GM12878 (cell line): ENCODE results near the gene KCNQ1OT1. TPM values are rescaled to one million over a fixed set of nuclear protein-coding genes. Genes with fewer than 3 reads are reported as not detected.

Experiments used
- ATAC-seq: fragments of 200-7000 bp; cut with Tn5 transposase; 3 replicates; pipeline ENCODE4 v1.9.1; 2020; ENCODE audit warnings: mild to moderate bottlenecking, moderate library complexity
- BruUV-seq: library from RNA; stranded (reverse); fragments of 400-500 nt; replicated peaks from 2 replicates; lab custom pipeline; 2021; lab: Mats Ljungman, UMichigan
- CTCF ChIA-PET: fragments of 300-600 bp; sonication (Branson Sonifier 250); formaldehyde crosslinking; extraction: SDS; loops from one replicate; lab custom pipeline; 2021; ENCODE audit warnings: inconsistent platforms; lab: Yijun Ruan, JAX
- POLR2A ChIA-PET: fragments of 350-600 bp; formaldehyde crosslinking; extraction: SDS; loops from one replicate; lab custom pipeline; 2021; ENCODE audit warnings: inconsistent platforms; lab: Charles Lee
- RAD21 ChIA-PET: fragments of 300-600 bp; sonication (Branson Sonifier 250); formaldehyde crosslinking; loops from one replicate; lab custom pipeline; 2023; ENCODE audit warnings: antibody characterized with exemption; ENCODE audit not compliant: unreplicated experiment; lab: Charles Lee
- SMC1A ChIA-PET: fragments of 300-600 bp; sonication (Branson Sonifier 250); formaldehyde crosslinking; loops from one replicate; lab custom pipeline; 2023; ENCODE audit not compliant: unreplicated experiment, uncharacterized antibody; lab: Charles Lee
- DNase-seq: peaks from one replicate; pipeline ENCODE4 v3.0.0-alpha.2; 2011; ENCODE audit warnings: low read depth, low spot score
- FAIRE-seq: peaks from 3 replicates; lab custom pipeline; 2011; peaks lifted over from hg19 to GRCh38; lab: Jason Lieb, UNC
- H2AFZ ChIP-seq: 2 replicates; pipeline ENCODE4 v1.6.0; 2011; ENCODE audit warnings: low read depth, low read length, control low read depth; ENCODE audit not compliant: control insufficient read depth
- H3K27ac ChIP-seq: 2 replicates; pipeline ENCODE4 v1.5.1; 2011; ENCODE audit warnings: control low read depth; ENCODE audit not compliant: control insufficient read depth, insufficient read depth
- H3K27me3 ChIP-seq, 2 experiments: replicated peaks in 1 of 2; 2 replicates each; pipeline versions ENCODE4 v1.6.0 to v1.6.1; 2011; ENCODE audit warnings: low read length in 1 of 2; ENCODE audit not compliant: control insufficient read depth in 2 of 2, insufficient read depth in 2 of 2
- H3K36me3 ChIP-seq, 2 experiments: 2 replicates each; pipeline ENCODE4 v1.5.1; 2011; ENCODE audit warnings: low read length in 1 of 2; ENCODE audit not compliant: control insufficient read depth in 2 of 2, insufficient read depth in 2 of 2
- H3K4me1 ChIP-seq: 2 replicates; pipeline ENCODE4 v1.6.1; 2011; ENCODE audit warnings: mild to moderate bottlenecking, low read length, moderate library complexity, mixed read lengths; ENCODE audit not compliant: control insufficient read depth, insufficient read depth
- H3K4me2 ChIP-seq: 2 replicates; pipeline ENCODE4 v1.6.0; 2011; ENCODE audit warnings: control low read depth; ENCODE audit not compliant: control insufficient read depth, insufficient read depth
- H3K4me3 ChIP-seq: fragments of 200-600 bp; sonication (generic); 2 replicates; pipeline ENCODE4 v1.5.1; 2016
- H3K79me2 ChIP-seq: 2 replicates; pipeline ENCODE4 v1.6.0; 2011; ENCODE audit warnings: low read length; ENCODE audit not compliant: control insufficient read depth, insufficient read depth
- H3K9ac ChIP-seq: 2 replicates; pipeline ENCODE4 v1.8.0; 2011; ENCODE audit warnings: low read length, control low read depth, mixed read lengths; ENCODE audit not compliant: control insufficient read depth, insufficient read depth
- H3K9me3 ChIP-seq: replicated peaks from 3 replicates; pipeline ENCODE4 v1.5.1; 2011; ENCODE audit warnings: mild to moderate bottlenecking, low read length; ENCODE audit not compliant: control insufficient read depth, insufficient read depth
- H4K20me1 ChIP-seq: 2 replicates; pipeline ENCODE4 v1.6.0; 2011; ENCODE audit not compliant: control insufficient read depth, insufficient read depth
- ATF7 ChIP-seq: fragments of 450-650 bp; IDR thresholded peaks from 2 replicates; pipeline ENCODE4 v1.6.1; 2016; ENCODE audit warnings: low read depth, mild to moderate bottlenecking
- BACH1 ChIP-seq: fragments of 450-650 bp; IDR thresholded peaks from 2 replicates; pipeline ENCODE4 v1.6.1; 2017; ENCODE audit warnings: mild to moderate bottlenecking, borderline replicate concordance
- CBFB ChIP-seq: IDR thresholded peaks from 2 replicates; pipeline ENCODE4 v1.6.1; 2016; ENCODE audit warnings: antibody characterized with exemption, low read depth
- CBX3 ChIP-seq: fragments of 200-600 bp; sonication (generic); IDR thresholded peaks from 2 replicates; pipeline ENCODE4 v1.6.1; 2016; ENCODE audit warnings: low read depth, borderline replicate concordance
- CUX1 ChIP-seq: IDR thresholded peaks from 2 replicates; pipeline ENCODE4 v1.6.1; 2012; ENCODE audit warnings: improper control_type of control experiment, low read depth, low read length; ENCODE audit not compliant: insufficient replicate concordance
- IKZF1 ChIP-seq: fragments of 450-650 bp; conservative IDR thresholded peaks from 2 replicates; pipeline ENCODE4 v1.6.1; 2017; ENCODE audit warnings: antibody characterized with exemption, mild to moderate bottlenecking
- LARP7 ChIP-seq: fragments of 450-650 bp; IDR thresholded peaks from 2 replicates; pipeline ENCODE4 v1.6.1; 2017; ENCODE audit warnings: mild to moderate bottlenecking
- NFXL1 ChIP-seq: fragments of 450-650 bp; IDR thresholded peaks from 2 replicates; pipeline ENCODE4 v1.6.1; 2017; ENCODE audit warnings: antibody characterized with exemption, mild to moderate bottlenecking, borderline replicate concordance
- NFYA ChIP-seq: IDR thresholded peaks from 2 replicates; pipeline ENCODE4 v1.6.1; 2011; ENCODE audit warnings: low read depth, mild to moderate bottlenecking, low read length, improper control_type of control experiment, borderline replicate concordance
- NRF1 ChIP-seq: conservative IDR thresholded peaks from 2 replicates; pipeline ENCODE4 v1.6.1; 2011; ENCODE audit warnings: mild to moderate bottlenecking, low read depth, low read length, improper control_type of control experiment
- PBX3 ChIP-seq: IDR thresholded peaks from 2 replicates; pipeline ENCODE4 v1.6.1; 2011; ENCODE audit warnings: mild to moderate bottlenecking, low read depth, low read length, moderate library complexity; ENCODE audit not compliant: insufficient replicate concordance
- POLR2A ChIP-seq: IDR thresholded peaks from 2 replicates; pipeline ENCODE4 v1.6.1; 2011; ENCODE audit warnings: low read depth, mild to moderate bottlenecking, low read length
- RAD51 ChIP-seq: fragments of 450-650 bp; IDR thresholded peaks from 2 replicates; pipeline ENCODE4 v1.6.1; 2016; ENCODE audit warnings: moderate library complexity, mild to moderate bottlenecking, inconsistent platforms
- SMARCA5 ChIP-seq: fragments of 450-650 bp; IDR thresholded peaks from 2 replicates; pipeline ENCODE4 v1.6.1; 2017; ENCODE audit warnings: mild to moderate bottlenecking
- TBL1XR1 ChIP-seq: IDR thresholded peaks from 2 replicates; pipeline ENCODE4 v1.6.1; 2012; ENCODE audit warnings: low read depth, low read length, improper control_type of control experiment
- TCF12 ChIP-seq: IDR thresholded peaks from 2 replicates; pipeline ENCODE4 v1.6.1; 2011; ENCODE audit warnings: low read depth, mild to moderate bottlenecking, low read length
- TCF7 ChIP-seq: IDR thresholded peaks from 2 replicates; pipeline ENCODE4 v1.6.1; 2014; ENCODE audit warnings: antibody characterized with exemption, borderline replicate concordance
- WGBS: methylation state at CpG from one replicate; pipeline ENCODE4 v1.1.6; 2016; ENCODE audit warnings: low lambda C conversion rate; ENCODE audit not compliant: insufficient replicate concordance, insufficient coverage; ENCODE audit errors: missing lambda C conversion rate; 5-methylcytosine and 5-hydroxymethylcytosine counted together
- in situ Hi-C: fragments of 300-500 bp; cut with MboI; formaldehyde crosslinking; loops from 9 replicates; pipeline ENCODE4 v1.14.3; 2018; ENCODE audit warnings: mixed read lengths
- intact Hi-C: fragments of 100-400 bp; cut with micrococcal nuclease; formaldehyde crosslinking; loops from one replicate; pipeline ENCODE4 v1.14.2; 2022; ENCODE audit not compliant: unreplicated experiment
- polyA plus RNA-seq, 11 experiments: library from polyadenylated mRNA; depleted of rRNA in 4 of 11; unstranded in 6 of 11; stranded (reverse) in 5 of 11; fragments of >200 nt; fragmentation: Nextera tagmentation in 4 of 11; fragmentation: Illumina TruSeq in 1 of 11; extraction: Ambion mirVana in 4 of 11; extraction: Trizol in 1 of 11; gene quantifications; 1 replicate in 1 of 11; 2 replicates in 10 of 11; pipeline versions ENCODE4 v1.2.1 to v1.2.3, GENCODE V29; 2011 to 2016; ENCODE audit warnings: inconsistent platforms in 2 of 11, missing spikeins in 2 of 11, low read depth in 1 of 11
- total RNA-seq, 4 experiments: library from RNA; depleted of rRNA in 3 of 4; stranded (reverse); fragments of >200 nt in 3 of 4; fragmentation: Illumina TruSeq in 1 of 4; extraction: Trizol in 1 of 4; gene quantifications; 2 replicates each; pipeline versions ENCODE4 v1.2.1 to v1.2.3, GENCODE V29; 2013 to 2021
- TF ChIP-seq, protein P1 (sequence below): fragments of 450-650 bp; IDR thresholded peaks from 2 replicates; pipeline ENCODE4 v1.6.1; 2014; ENCODE audit warnings: mild to moderate bottlenecking

KCNQ1OT1 gene
- total and polyA plus RNA-seq, 10 of the 15 experiments (the other 5 are each of a cell fraction or from before 2014, with no cell fraction given) = 0.02 to 1.6 (median 0.41) TPM

DNA sequence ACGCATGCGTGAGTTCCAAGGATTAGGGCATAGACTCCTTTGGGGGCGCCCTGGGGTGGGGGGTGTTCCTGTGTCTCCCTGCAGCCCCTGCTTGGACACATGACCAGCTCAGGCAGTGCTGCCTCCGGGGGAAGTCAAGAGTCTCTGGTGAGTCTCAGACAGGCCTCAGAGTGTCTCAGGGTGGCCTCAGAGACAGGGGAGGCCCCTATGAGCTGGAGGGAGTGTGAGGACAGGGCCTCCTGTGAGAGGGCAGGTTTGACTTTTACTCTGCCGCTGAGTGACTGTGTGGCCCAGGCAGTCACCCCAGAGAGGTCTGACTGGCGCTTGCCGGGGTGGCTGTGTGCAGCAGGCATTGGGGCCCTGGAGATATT lies 41.2 kb upstream of the KCNQ1OT1 start:
- ChIA-PET RAD21 (no interaction called here), POLR2A (no interaction called here), SMC1A (no interaction called here), CTCF (no interaction called here)
- intact Hi-C loops = no loop called here
- Histone ChIP-seq H4K20me1 (no peaks in the 10 kb centered on the region), H2AFZ (no peak overlapping the region), H3K79me2 (no peaks in the 10 kb centered on the region), H3K36me3 (no peaks in the 10 kb centered on the region), H3K4me2 (no peak overlapping the region), H3K9ac (no peak overlapping the region), H3K27me3 (no peaks in the 10 kb centered on the region; a peak in 1 of 4 replicates), H3K27ac (no peak overlapping the region), H3K4me3 (no peak overlapping the region), H3K9me3 (no peaks in the 10 kb centered on the region), H3K4me1 (no peaks in the 10 kb centered on the region)
- FAIRE-seq = no peak
- DNase-seq = no peak
- no TSS peak for BruUV-seq
- TF ChIP-seq RAD51 = no peak
- no peak for TF ChIP-seq NRF1
- TF ChIP-seq SMARCA5 = no peak
- TF ChIP-seq LARP7 = no peak
- no peak for TF ChIP-seq ATF7
- TF ChIP-seq, protein P1, sequence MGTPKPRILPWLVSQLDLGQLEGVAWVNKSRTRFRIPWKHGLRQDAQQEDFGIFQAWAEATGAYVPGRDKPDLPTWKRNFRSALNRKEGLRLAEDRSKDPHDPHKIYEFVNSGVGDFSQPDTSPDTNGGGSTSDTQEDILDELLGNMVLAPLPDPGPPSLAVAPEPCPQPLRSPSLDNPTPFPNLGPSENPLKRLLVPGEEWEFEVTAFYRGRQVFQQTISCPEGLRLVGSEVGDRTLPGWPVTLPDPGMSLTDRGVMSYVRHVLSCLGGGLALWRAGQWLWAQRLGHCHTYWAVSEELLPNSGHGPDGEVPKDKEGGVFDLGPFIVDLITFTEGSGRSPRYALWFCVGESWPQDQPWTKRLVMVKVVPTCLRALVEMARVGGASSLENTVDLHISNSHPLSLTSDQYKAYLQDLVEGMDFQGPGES = no peak
- no peak for TF ChIP-seq TCF7
- no peak for TF ChIP-seq NFXL1
- no peak for TF ChIP-seq POLR2A
- no peak for TF ChIP-seq CUX1
- no peak for TF ChIP-seq CBX3
- no peak for TF ChIP-seq BACH1
- no peak for TF ChIP-seq PBX3
- no peak for TF ChIP-seq TBL1XR1
- no peak for TF ChIP-seq TCF12
- TF ChIP-seq CBFB = no peak
- TF ChIP-seq IKZF1 = no peak
- TF ChIP-seq NFYA = no peak
- ATAC-seq = no peak
- in situ Hi-C loops = no loop called here
- WGBS = 40% methylated on average over 7 of the region's 7 CpGs
